Transverse colon (tissue), 3 donors: ENCODE data around the gene OPRM1.

Experiments used
- CTCF ChIP-seq, 5 experiments: fragments of 200-600 bp in 3 of 5; fragments of 450-650 bp in 2 of 5; sonication (generic) in 3 of 5; IDR thresholded peaks; 1 replicate in 2 of 5; 2 replicates in 3 of 5; pipeline ENCODE4 v1.5.1; 2016 to 2017; ENCODE audit warnings: antibody characterized with exemption in 5 of 5, inconsistent platforms in 3 of 5, mild to moderate bottlenecking in 2 of 5, moderate library complexity in 1 of 5
- EP300 ChIP-seq: sonication (generic); formaldehyde crosslinking; IDR thresholded peaks from one replicate; pipeline ENCODE4 v1.6.1; 2017; ENCODE audit warnings: antibody characterized with exemption, low read depth
- POLR2A ChIP-seq: fragments of 450-650 bp; IDR thresholded peaks from one replicate; pipeline ENCODE4 v1.6.1; 2016; ENCODE audit warnings: antibody characterized with exemption, mild to moderate bottlenecking, moderate library complexity

GRCh38 chr6:154243793-154244750 is 205.0 kb downstream of the OPRM1 start:
- TF ChIP-seq CTCF (IDR thresholded peaks at IDR 0.05) (no peak), POLR2A (no peak), EP300 (no peak)
